GM19351 (cell line): ENCODE measurements around the gene C2orf81.
"Not testable (repeated sequence)": the region's sequence is repeated elsewhere in the genome, so short reads cannot be mapped to it uniquely, and the experiment has no call there.

Experiments used
- ATAC-seq: cut with Tn5 transposase; IDR thresholded peaks from one replicate; pipeline ENCODE4 v1.9.1; 2021; ENCODE audit warnings: mild to moderate bottlenecking, moderate library complexity; ENCODE audit not compliant: unreplicated experiment

The C2orf81 gene

GRCh38 chr2:74421221-74421870 lies at the start of gene C2orf81, which contains the start of gene WDR54:
Gene C2orf81, minus strand, starts transcription at chr2:74421619. Its CDS starts 59 bp downstream, at chr2:74421560.
Gene WDR54, plus strand, starts transcription at chr2:74421730. Its CDS starts 424 bp downstream, at chr2:74422154.
- peak; percentile 86 for ATAC-seq

- not testable (repeated sequence) for ATAC-seq
These were observed 49.3 kb upstream of the C2orf81 start for GRCh38 chr2:74470742-74471141.

GRCh38 chr2:74464406-74464805 lies 43.0 kb upstream of the C2orf81 start:
- ATAC-seq = no peak

- no peak for ATAC-seq
These were observed 41.3 kb upstream of the C2orf81 start for GRCh38 chr2:74462786-74463105.

GRCh38 chr2:74462054-74462785 lies 40.8 kb upstream of the C2orf81 start:
- no peak for ATAC-seq

- ATAC-seq = no peak
These were observed 40.0 kb upstream of the C2orf81 start for GRCh38 chr2:74461187-74462053.

- not testable (repeated sequence) for ATAC-seq
These were observed 38.8 kb upstream of the C2orf81 start for GRCh38 chr2:74460187-74460586.

- ATAC-seq = not testable (repeated sequence)
These were observed 38.2 kb upstream of the C2orf81 start for GRCh38 chr2:74459503-74460118.

GRCh38 chr2:74458938-74459363 lies 37.5 kb upstream of the C2orf81 start:
- ATAC-seq = no peak

- peak; percentile 81 for ATAC-seq
These were observed 36.9 kb upstream of the C2orf81 start, which contains the start of gene WBP1 for GRCh38 chr2:74458132-74458937. Gene WBP1, plus strand, starts transcription at chr2:74458438. Its CDS starts 165 bp downstream, at chr2:74458603.

- ATAC-seq = peak; percentile 32
These were observed 36.2 kb upstream of the C2orf81 start for GRCh38 chr2:74457549-74458131.

- no peak for ATAC-seq
These were observed 35.7 kb upstream of the C2orf81 start for GRCh38 chr2:74457129-74457548.

- peak; percentile 36 for ATAC-seq
These were observed 33.5 kb upstream of the C2orf81 start, which contains the start of gene INO80B for GRCh38 chr2:74454654-74455511. Gene INO80B, plus strand, starts transcription at chr2:74455087. Its CDS starts 30 bp downstream, at chr2:74455117.

GRCh38 chr2:74450570-74451190 lies 29.3 kb upstream of the C2orf81 start:
- ATAC-seq = no peak

- ATAC-seq = no peak
These were observed 27.4 kb upstream of the C2orf81 start for GRCh38 chr2:74448771-74449170.

- no peak for ATAC-seq
These were observed 26.0 kb upstream of the C2orf81 start for GRCh38 chr2:74447230-74447999.
